Activated effector memory CD4-positive, alpha-beta T cell treated with Interleukin-2 at 50 U/mL for 16 hours (primary cell): Measurements from ENCODE around the gene TRAF2.
A peak's percentile ranks its signal among the peaks of the same experiment; 100 is the strongest.

ENCODE experiments used
- DNase-seq: peaks from one replicate; pipeline ENCODE4 v3.0.0-alpha.2; 2020

The TRAF2 gene

GRCh38 chr9:136949817-136950655 is 63.7 kb downstream of the TRAF2 start:
- peak; percentile 96 for DNase-seq

GRCh38 chr9:136950656-136951276 is 64.5 kb downstream of the TRAF2 start:
- DNase-seq = no peak

- DNase-seq = no peak
Measured at GRCh38 chr9:136951541-136952320, 65.4 kb downstream of the TRAF2 start, which contains the start of gene LCN12. TSS of gene LCN12 (plus strand) at chr9:136952273. CDS start at chr9:136952328, 55 bp downstream.

- DNase-seq = no peak
Measured at GRCh38 chr9:136952321-136952850, 66.1 kb downstream of the TRAF2 start.

GRCh38 chr9:136952876-136953770 is 66.8 kb downstream of the TRAF2 start:
- DNase-seq = no peak

GRCh38 chr9:136953771-136954269 is 67.5 kb downstream of the TRAF2 start:
- no peak for DNase-seq

GRCh38 chr9:136954270-136955083 is 68.2 kb downstream of the TRAF2 start:
- no peak for DNase-seq

- no peak for DNase-seq
Measured at GRCh38 chr9:136955202-136955942, 69.1 kb downstream of the TRAF2 start.

GRCh38 chr9:136955943-136956335 is 69.6 kb downstream of the TRAF2 start:
- no peak for DNase-seq

GRCh38 chr9:136956604-136957003 is 70.3 kb downstream of the TRAF2 start:
- DNase-seq = no peak

- DNase-seq = no peak
Measured at GRCh38 chr9:136957461-136957860, 71.1 kb downstream of the TRAF2 start.

GRCh38 chr9:136957901-136958300 is 71.6 kb downstream of the TRAF2 start:
- DNase-seq = no peak

- DNase-seq = no peak
Measured at GRCh38 chr9:136958473-136958872, 72.2 kb downstream of the TRAF2 start.

GRCh38 chr9:136958898-136959850 is 72.9 kb downstream of the TRAF2 start:
- no peak for DNase-seq

- DNase-seq = peak; percentile 47
Measured at GRCh38 chr9:136960212-136960937, 74.1 kb downstream of the TRAF2 start.

- DNase-seq = no peak
Measured at GRCh38 chr9:136960938-136961275, 74.6 kb downstream of the TRAF2 start.

GRCh38 chr9:136961279-136962065 is 75.2 kb downstream of the TRAF2 start:
- DNase-seq = no peak

- no peak for DNase-seq
Measured at GRCh38 chr9:136962163-136962562, 75.8 kb downstream of the TRAF2 start.
